SU-DHL-6 (cell line): ENCODE results near the gene SKA3.

Source experiments
- H2AFZ ChIP-seq: fragments of 200-600 bp; sonication (generic); 2 replicates; pipeline ENCODE4 v1.6.1; 2014; ENCODE audit warnings: low read depth, mild to moderate bottlenecking, moderate library complexity, mixed read lengths, antibody characterized with exemption, low read length; ENCODE audit not compliant: severe bottlenecking
- H3F3A ChIP-seq: fragments of 200-600 bp; shearing (Covaris generic); 2 replicates; pipeline ENCODE4 v1.6.0; 2016; ENCODE audit warnings: antibody characterized with exemption, mild to moderate bottlenecking; ENCODE audit not compliant: insufficient read depth
- H3K27ac ChIP-seq: fragments of 200-600 bp; sonication (generic); 2 replicates; pipeline ENCODE4 v1.5.1; 2016; ENCODE audit warnings: low read depth, mild to moderate bottlenecking, low read length, moderate library complexity, mixed read lengths
- H3K27me3 ChIP-seq: fragments of 200-600 bp; sonication (generic), shearing (Covaris generic); 2 replicates; pipeline ENCODE4 v1.6.0; 2014; ENCODE audit warnings: mild to moderate bottlenecking, low read length
- H3K36me3 ChIP-seq: fragments of 200-600 bp; sonication (generic); 2 replicates; pipeline ENCODE4 v1.6.1; 2014; ENCODE audit warnings: mild to moderate bottlenecking, low read length, mixed read lengths
- H3K4me2 ChIP-seq: fragments of 300-600, 200-600 bp; shearing (Covaris generic), sonication (generic); 2 replicates; pipeline ENCODE4 v1.6.0; 2014; ENCODE audit warnings: low read length, low read depth, mild to moderate bottlenecking; ENCODE audit not compliant: poor library complexity, severe bottlenecking
- H3K4me3 ChIP-seq: fragments of 200-600 bp; sonication (generic); 2 replicates; pipeline ENCODE4 v1.5.1; 2014; ENCODE audit warnings: antibody characterized with exemption, low read length, mild to moderate bottlenecking, mixed read lengths; ENCODE audit not compliant: insufficient read depth, poor library complexity, severe bottlenecking
- H3K79me2 ChIP-seq: fragments of 200-600 bp; sonication (generic); 2 replicates; pipeline ENCODE4 v1.6.1; 2014; ENCODE audit warnings: mild to moderate bottlenecking, low read length, moderate library complexity; ENCODE audit not compliant: insufficient read depth
- H3K9ac ChIP-seq: fragments of 200-600 bp; sonication (generic); 2 replicates; pipeline ENCODE4 v1.7.0; 2014; ENCODE audit warnings: mild to moderate bottlenecking, low read length
- H3K9me2 ChIP-seq: fragments of 200-600 bp; sonication (generic); replicated peaks from 2 replicates; pipeline ENCODE4 v1.6.1; 2014; ENCODE audit warnings: low read length; ENCODE audit not compliant: insufficient read depth
- H3K9me3 ChIP-seq: fragments of 200-600 bp; sonication (generic); 2 replicates; pipeline ENCODE4 v1.6.1; 2014; ENCODE audit warnings: low read length, mixed read lengths; ENCODE audit not compliant: insufficient read depth
- H4K20me1 ChIP-seq: fragments of 200-600 bp; sonication (generic); 2 replicates; pipeline ENCODE4 v1.6.1; 2014; ENCODE audit warnings: low read depth, mild to moderate bottlenecking, antibody characterized with exemption, low read length, moderate library complexity, mixed read lengths
- CTCF ChIP-seq: fragments of 200-600 bp; sonication (generic); IDR thresholded peaks from one replicate; pipeline ENCODE4 v1.5.1; 2017; ENCODE audit warnings: antibody characterized with exemption, mild to moderate bottlenecking, low read length, moderate library complexity; ENCODE audit not compliant: insufficient read depth, poor library complexity, severe bottlenecking
- EZH2phosphoT487 ChIP-seq: fragments of 200-600 bp; sonication (generic), shearing (Covaris generic); conservative IDR thresholded peaks from 2 replicates; pipeline ENCODE4 v1.6.1; 2018; ENCODE audit warnings: mild to moderate bottlenecking, antibody characterized with exemption, low read length, moderate library complexity, mixed read lengths

Gene SKA3

GRCh38 chr13:21130116-21130515, 46.2 kb downstream of the SKA3 start:
- H3K27me3 ChIP-seq: no peaks in the 10 kb centered on the region; the same call in 1 of the 2 replicates
- H4K20me1 ChIP-seq: no peaks in the 10 kb centered on the region
- no peaks in the 10 kb centered on the region for H3K79me2 ChIP-seq
- no peaks in the 10 kb centered on the region for H3F3A ChIP-seq
- no peaks in the 10 kb centered on the region for H3K9me3 ChIP-seq
- H3K36me3 ChIP-seq: no peaks in the 10 kb centered on the region
- H3K9ac ChIP-seq: no peak overlapping the region
- TF ChIP-seq EZH2phosphoT487 (no peak), CTCF (no peak)
- H3K4me3 ChIP-seq: no peak overlapping the region
- no peak overlapping the region for H3K4me2 ChIP-seq
- no peaks in the 10 kb centered on the region for H3K9me2 ChIP-seq
- H2AFZ ChIP-seq: no peak overlapping the region
- no peak overlapping the region for H3K27ac ChIP-seq

GRCh38 chr13:21124852-21125251, 51.5 kb downstream of the SKA3 start:
- H3K9ac ChIP-seq: no peak overlapping the region
- H3K27me3 ChIP-seq: no peaks in the 10 kb centered on the region; the same call in 1 of the 2 replicates
- no peaks in the 10 kb centered on the region for H3K9me2 ChIP-seq
- no peaks in the 10 kb centered on the region for H3K79me2 ChIP-seq
- no peak for TF ChIP-seq CTCF
- TF ChIP-seq EZH2phosphoT487: no peak
- no peak overlapping the region for H3K4me2 ChIP-seq
- no peaks in the 10 kb centered on the region for H3K9me3 ChIP-seq
- no peaks in the 10 kb centered on the region for H3F3A ChIP-seq
- H3K27ac ChIP-seq: no peak overlapping the region
- H3K36me3 ChIP-seq: no peaks in the 10 kb centered on the region
- no peaks in the 10 kb centered on the region for H4K20me1 ChIP-seq
- H3K4me3 ChIP-seq: no peak overlapping the region
- H2AFZ ChIP-seq: no peak overlapping the region

- H3K27ac ChIP-seq: no peak overlapping the region
- TF ChIP-seq EZH2phosphoT487: no peak
- no peak for TF ChIP-seq CTCF
- no peaks in the 10 kb centered on the region for H3K9me3 ChIP-seq
- H4K20me1 ChIP-seq: no peaks in the 10 kb centered on the region
- H3K4me2 ChIP-seq: no peak overlapping the region
- no peaks in the 10 kb centered on the region for H3F3A ChIP-seq
- H3K4me3 ChIP-seq: no peak overlapping the region
- no peaks in the 10 kb centered on the region for H3K79me2 ChIP-seq
- no peaks in the 10 kb centered on the region for H3K9me2 ChIP-seq
- H3K9ac ChIP-seq: no peak overlapping the region
- no peaks in the 10 kb centered on the region; the same call in 1 of the 2 replicates for H3K27me3 ChIP-seq
- H3K36me3 ChIP-seq: no peaks in the 10 kb centered on the region
- H2AFZ ChIP-seq: no peak overlapping the region
Measured at GRCh38 chr13:21123956-21124355, 52.4 kb downstream of the SKA3 start.

GRCh38 chr13:21121616-21122015, 54.7 kb downstream of the SKA3 start:
- Histone ChIP-seq H3K9me3 (no peaks in the 10 kb centered on the region), H3K27me3 (no peaks in the 10 kb centered on the region; the same call in 1 of the 2 replicates), H3F3A (no peaks in the 10 kb centered on the region), H3K4me3 (no peak overlapping the region), H2AFZ (no peak overlapping the region), H3K27ac (no peak overlapping the region), H3K9ac (no peak overlapping the region), H3K36me3 (no peaks in the 10 kb centered on the region), H3K4me2 (no peak overlapping the region), H3K9me2 (no peaks in the 10 kb centered on the region), H4K20me1 (no peaks in the 10 kb centered on the region), H3K79me2 (no peaks in the 10 kb centered on the region)
- TF ChIP-seq CTCF (no peak), EZH2phosphoT487 (no peak)
